ENCODE data around the gene GRIK1.

GRCh38 chr21:29721221-29721620, 218.6 kb downstream of the GRIK1 start:
- TF ChIP-seq, protein P1, sequence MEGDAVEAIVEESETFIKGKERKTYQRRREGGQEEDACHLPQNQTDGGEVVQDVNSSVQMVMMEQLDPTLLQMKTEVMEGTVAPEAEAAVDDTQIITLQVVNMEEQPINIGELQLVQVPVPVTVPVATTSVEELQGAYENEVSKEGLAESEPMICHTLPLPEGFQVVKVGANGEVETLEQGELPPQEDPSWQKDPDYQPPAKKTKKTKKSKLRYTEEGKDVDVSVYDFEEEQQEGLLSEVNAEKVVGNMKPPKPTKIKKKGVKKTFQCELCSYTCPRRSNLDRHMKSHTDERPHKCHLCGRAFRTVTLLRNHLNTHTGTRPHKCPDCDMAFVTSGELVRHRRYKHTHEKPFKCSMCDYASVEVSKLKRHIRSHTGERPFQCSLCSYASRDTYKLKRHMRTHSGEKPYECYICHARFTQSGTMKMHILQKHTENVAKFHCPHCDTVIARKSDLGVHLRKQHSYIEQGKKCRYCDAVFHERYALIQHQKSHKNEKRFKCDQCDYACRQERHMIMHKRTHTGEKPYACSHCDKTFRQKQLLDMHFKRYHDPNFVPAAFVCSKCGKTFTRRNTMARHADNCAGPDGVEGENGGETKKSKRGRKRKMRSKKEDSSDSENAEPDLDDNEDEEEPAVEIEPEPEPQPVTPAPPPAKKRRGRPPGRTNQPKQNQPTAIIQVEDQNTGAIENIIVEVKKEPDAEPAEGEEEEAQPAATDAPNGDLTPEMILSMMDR (optimal IDR thresholded peaks at IDR 0.05 in 1 of 3, IDR thresholded peaks at IDR 0.05 in 1 of 3, conservative IDR thresholded peaks at IDR 0.05 in 1 of 3; ENCODE audit: extremely low read depth in 1 of 3, insufficient read depth in 2 of 3, low read length in 3 of 3): no peak
- TF ChIP-seq EZH2 (IDR thresholded peaks at IDR 0.05; ENCODE audit: low read length): no peak

All from keratinocyte (primary cell).